ENCODE measurements around the gene FCRL4.

The FCRL4 gene

GRCh38 chr1:157597959-157598667 lies at the start of gene FCRL4:
Gene FCRL4, minus strand, starts transcription at chr1:157598085. Its CDS starts 141 bp downstream, at chr1:157597944.
- DNase-seq (ENCODE audit: low read depth), result no peak

GRCh38 chr1:157646144-157646543 lies 48.3 kb upstream of the FCRL4 start:
- DNase-seq (ENCODE audit: low read depth), result no peak

GRCh38 chr1:157641177-157641576 lies 43.3 kb upstream of the FCRL4 start:
- no peak for DNase-seq (ENCODE audit: low read depth)

GRCh38 chr1:157639800-157640199 lies 41.9 kb upstream of the FCRL4 start:
- DNase-seq (ENCODE audit: low read depth), result no peak

- DNase-seq (ENCODE audit: low read depth), result no peak
Measured at GRCh38 chr1:157628773-157629172, 30.9 kb upstream of the FCRL4 start.

- DNase-seq (ENCODE audit: low read depth), result no peak
Measured at GRCh38 chr1:157626099-157626498, 28.2 kb upstream of the FCRL4 start.

GRCh38 chr1:157624471-157624870 lies 26.6 kb upstream of the FCRL4 start:
- DNase-seq (ENCODE audit: low read depth), result no peak

GRCh38 chr1:157622471-157622870 lies 24.6 kb upstream of the FCRL4 start:
- DNase-seq (ENCODE audit: low read depth), result no peak

GRCh38 chr1:157618190-157618589 lies 20.3 kb upstream of the FCRL4 start:
- DNase-seq (ENCODE audit: low read depth), result no peak

GRCh38 chr1:157600236-157600635 lies 2.4 kb upstream of the FCRL4 start:
- no peak for DNase-seq (ENCODE audit: low read depth)

- no peak for DNase-seq (ENCODE audit: low read depth)
Measured at GRCh38 chr1:157596384-157596783, 1.5 kb downstream of the FCRL4 start.

GRCh38 chr1:157595356-157595755 lies 2.5 kb downstream of the FCRL4 start:
- DNase-seq (ENCODE audit: low read depth), result no peak

- no peak for DNase-seq (ENCODE audit: low read depth)
Measured at GRCh38 chr1:157585984-157586383, 11.9 kb downstream of the FCRL4 start.

GRCh38 chr1:157584503-157584902 lies 13.4 kb downstream of the FCRL4 start:
- DNase-seq (ENCODE audit: low read depth), result no peak

- no peak for DNase-seq (ENCODE audit: low read depth)
Measured at GRCh38 chr1:157580828-157581210, 17.1 kb downstream of the FCRL4 start.

- DNase-seq (ENCODE audit: low read depth), result no peak
Measured at GRCh38 chr1:157580179-157580827, 17.6 kb downstream of the FCRL4 start.

- DNase-seq (ENCODE audit: low read depth), result no peak
Measured at GRCh38 chr1:157577420-157577819, 20.5 kb downstream of the FCRL4 start.

- no peak for DNase-seq (ENCODE audit: low read depth)
Measured at GRCh38 chr1:157575744-157576143, 22.1 kb downstream of the FCRL4 start.

- DNase-seq (ENCODE audit: low read depth), result no peak
Measured at GRCh38 chr1:157574836-157575235, 23.0 kb downstream of the FCRL4 start.

GRCh38 chr1:157566484-157567300 lies 31.2 kb downstream of the FCRL4 start:
- DNase-seq (ENCODE audit: low read depth), result no peak

- no peak for DNase-seq (ENCODE audit: low read depth)
Measured at GRCh38 chr1:157562515-157562914, 35.4 kb downstream of the FCRL4 start.

- DNase-seq (ENCODE audit: low read depth), result no peak
Measured at GRCh38 chr1:157558119-157558518, 39.8 kb downstream of the FCRL4 start.
